NCI-H526 (cell line): Measurements from ENCODE around the gene FAP.

ENCODE experiments used
- DNase-seq, 2 experiments: peaks; one replicate each; lab custom pipeline; 2025; lab: John Stamatoyannopoulos, UW

FAP gene

DNA sequence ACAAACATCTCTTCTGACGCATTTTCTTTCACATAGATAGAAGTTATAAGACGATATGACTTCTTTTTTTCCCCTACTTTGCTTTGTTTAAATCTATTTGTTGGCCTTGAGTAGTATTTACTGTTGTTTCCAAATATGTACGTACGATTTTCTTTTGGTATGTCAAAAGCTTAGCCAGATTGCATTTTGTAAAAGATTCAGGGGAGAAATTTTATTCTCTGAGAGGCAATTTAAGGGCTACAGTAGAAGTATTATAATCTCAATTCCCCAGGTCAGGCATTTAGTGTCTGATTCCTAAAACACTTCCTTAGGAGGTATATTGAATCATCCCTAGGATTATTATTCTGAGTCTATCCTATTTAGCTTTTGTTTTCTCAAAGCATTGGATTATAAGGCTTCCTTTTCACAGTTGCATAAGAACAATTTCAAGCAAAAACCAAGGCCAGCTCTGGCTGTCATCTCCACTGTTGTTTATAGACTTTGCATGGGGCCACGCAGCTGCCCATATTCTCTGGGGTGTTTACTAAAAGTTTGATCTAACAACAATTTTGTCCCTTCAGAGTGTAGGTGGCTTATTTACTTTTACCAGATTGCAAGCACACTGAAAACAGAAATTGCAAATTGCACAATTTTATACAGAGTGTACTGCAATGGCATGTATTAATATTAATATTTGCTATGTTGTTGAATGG is 57.6 kb downstream of the FAP start:
- DNase-seq, result no peak

DNA sequence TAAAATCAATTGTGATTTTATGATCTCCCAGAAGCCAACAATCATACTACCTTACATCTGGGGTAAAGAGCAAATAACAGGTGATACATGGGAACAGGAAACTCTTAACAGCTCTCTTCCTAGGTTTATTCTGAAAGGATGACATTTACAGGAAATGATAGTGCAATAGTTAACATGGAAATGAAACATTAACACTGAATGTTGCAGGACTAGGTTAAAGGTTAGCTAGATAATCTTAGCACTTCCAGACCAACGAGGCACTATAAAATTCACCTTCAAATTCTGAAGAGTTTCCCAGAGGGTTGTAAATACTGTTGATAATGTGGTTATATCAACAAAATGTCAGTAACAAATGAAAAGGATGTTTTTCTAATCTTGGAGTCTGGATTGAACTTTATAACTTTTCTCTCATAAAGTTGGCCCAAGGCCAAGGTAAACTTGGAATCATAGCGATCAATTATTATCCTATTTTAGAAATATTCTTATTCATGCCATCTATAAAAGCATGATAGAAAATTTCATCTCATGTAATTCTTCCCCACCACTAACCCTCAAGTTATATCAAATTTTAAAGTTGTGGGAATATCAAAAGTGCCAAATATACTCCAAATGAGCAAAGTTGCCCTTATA is 58.3 kb downstream of the FAP start:
- no peak for DNase-seq

DNA sequence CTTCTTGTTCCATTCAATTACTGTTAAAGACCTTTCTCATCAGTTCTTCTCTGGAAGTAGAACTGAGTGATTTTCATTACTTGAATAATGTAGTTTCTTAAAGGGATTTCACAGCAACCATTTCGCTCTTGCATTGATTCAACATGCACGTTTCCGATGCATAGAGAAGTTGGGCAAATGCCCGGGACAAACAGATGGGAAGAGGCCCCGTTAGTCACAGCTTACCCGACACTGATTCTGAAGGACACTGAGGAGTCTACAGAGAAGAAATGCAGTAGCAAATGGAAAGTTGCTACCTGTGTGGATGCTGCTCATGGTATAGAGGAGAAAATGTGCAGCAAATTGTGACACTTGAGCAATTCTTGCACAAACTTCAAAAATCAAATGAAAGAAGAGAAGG is 58.9 kb downstream of the FAP start:
- DNase-seq, result no peak

DNA sequence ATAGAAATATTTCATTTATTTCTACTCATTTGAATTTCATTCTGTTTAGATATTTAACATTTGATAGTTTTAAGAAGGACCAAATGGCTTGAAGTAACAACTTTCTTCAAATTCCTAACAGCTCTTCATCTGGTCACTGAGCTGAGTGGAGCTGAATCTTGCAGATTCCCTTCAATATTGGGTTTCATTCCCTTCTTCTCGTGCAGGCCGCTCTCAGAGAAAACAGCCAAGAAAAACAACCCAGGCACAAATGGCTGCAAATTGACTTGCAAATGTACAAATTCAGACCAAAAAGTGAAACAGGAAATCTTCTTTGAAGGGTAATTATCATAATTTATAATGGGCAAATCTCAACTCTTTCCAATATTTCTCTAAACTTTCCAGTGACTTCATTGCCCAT is 60.9 kb downstream of the FAP start:
- DNase-seq, result no peak

DNA sequence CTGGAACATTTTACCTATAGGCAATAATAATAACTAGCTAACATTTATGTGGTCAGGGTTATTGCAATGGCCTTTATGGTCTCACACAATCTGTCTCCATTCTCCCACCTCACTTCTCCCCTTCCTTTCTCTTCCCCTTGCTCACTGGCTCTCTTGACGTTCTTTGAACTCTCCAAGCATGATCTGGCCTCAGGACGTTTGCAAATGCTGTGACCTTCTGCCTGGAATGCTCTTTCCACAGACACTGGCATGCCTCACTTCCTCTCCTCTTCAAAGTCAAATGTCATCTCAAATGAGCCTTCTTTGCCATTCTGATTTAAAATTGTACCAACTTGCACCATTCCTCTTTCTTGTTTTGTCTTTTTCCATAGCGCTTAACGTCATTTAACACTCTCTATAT is 65.9 kb downstream of the FAP start:
- DNase-seq, result no peak

DNA sequence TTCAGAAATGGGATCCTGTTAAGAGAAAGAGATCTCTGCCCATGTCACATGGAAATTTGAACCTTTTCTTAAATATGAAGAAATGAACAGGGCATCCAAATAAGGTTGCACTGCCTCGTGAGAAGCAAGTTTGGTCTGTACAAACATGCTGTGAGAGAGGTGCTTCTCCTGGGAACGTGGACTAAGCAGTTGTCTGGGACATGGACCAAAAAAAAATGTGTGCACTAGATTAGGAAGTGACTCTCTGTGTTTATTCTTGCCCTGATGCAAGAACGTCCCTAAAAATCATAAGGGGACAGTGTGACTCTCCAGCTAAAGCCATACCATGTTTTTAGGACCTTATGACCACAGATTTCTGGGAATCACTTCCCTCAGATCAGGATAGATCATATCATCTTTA is 67.5 kb downstream of the FAP start:
- DNase-seq, result no peak

DNA sequence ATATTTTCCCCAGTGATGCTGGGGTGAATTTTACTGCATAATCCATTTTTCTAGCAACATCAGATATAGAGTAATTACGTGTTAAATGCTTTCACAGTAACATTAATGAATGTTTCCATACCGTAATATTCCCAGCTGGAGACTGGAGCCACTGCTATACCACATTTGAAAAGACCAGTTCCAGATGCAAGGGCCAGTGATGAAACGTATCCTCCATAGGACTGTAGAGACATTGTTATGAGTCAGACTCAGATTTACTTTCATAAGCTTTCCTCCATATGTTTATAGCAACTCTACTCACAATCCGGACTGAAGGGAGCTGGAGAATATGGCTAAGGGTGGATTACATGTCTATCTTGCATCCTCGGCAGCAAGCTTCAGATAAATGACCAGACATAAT is 68.5 kb downstream of the FAP start:
- DNase-seq, result no peak

DNA sequence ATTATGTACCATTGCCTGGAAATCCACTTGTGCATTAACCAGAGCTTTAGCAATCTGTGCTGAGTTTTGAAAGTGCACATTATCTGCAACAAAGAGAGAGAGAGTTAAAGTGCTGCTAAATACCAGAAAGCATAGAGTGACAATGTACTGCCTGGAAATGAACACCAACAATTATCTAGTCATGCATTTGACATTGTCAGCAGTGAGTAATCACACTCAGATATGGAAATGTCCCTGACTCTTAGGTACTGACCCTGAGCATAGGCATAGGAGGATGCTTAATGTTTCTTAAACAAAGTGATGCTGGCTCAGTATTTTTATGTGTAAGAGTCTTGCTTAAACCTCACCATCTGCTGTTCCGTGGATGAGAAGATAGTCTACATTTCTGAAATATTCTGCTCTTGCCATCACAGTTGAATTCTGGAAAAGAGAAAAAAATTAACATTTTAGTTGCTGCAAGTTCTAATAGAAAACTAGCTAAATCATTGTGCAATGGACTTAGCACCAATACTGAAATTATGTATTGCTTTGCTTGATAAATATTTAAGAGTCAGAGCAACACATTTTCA is 70.4 kb downstream of the FAP start:
- no peak for DNase-seq

DNA sequence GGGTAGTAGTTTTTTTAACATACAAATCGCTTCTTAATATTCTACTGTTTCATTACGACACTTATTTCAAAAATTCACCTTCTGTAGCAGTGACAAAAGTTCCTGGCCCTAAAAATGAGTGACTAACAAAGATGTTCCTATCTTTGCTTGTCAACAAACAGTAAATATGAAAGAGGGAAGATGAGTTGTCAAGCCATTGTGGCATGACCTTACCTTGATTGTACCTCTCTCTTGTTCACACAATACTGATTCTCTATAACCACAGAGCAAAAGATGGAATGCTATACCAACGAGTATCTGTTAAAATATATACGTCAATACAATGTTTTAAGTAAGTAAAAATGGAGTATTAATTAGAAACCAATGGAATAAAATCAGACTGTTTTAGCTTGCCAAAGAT is 76.5 kb downstream of the FAP start:
- DNase-seq, result no peak

DNA sequence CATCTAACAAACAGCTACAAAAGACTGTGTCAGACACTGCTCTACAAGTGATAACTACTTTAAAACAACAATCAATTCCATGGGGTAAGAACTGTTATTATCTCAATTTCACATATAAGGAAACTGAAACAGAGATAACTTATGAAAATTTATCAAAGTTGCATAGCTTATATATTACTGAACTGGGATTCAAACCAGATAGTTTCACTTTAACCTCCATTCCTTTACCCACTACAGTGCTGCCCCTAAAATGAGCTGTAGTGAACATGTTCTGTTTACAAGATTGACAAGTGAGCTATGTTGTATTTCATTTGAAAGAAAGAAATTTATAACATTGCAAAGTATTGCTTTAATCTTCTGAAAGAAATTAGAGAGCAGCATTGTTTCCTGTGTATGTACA is 77.1 kb downstream of the FAP start:
- no peak for DNase-seq

DNA sequence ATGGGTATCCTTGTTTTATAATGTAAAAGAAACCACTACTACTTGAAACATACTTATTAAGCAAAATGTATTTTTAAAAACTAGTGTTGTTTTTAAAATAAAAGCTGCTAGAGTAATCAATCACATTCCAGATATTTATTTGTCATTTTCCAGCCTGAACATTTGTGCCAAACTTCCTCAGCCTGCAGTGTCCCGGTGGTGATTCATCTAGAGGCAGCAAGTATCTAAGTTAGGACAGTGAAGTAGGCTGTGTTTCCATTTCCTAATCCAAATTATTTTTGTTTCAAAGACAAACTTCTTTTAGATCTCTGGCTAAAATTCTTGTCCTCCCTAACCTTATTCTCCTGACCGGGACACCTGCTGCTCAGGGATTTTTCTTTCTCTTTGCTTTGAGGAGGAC is 78.4 kb downstream of the FAP start:
- DNase-seq, result no peak

DNA sequence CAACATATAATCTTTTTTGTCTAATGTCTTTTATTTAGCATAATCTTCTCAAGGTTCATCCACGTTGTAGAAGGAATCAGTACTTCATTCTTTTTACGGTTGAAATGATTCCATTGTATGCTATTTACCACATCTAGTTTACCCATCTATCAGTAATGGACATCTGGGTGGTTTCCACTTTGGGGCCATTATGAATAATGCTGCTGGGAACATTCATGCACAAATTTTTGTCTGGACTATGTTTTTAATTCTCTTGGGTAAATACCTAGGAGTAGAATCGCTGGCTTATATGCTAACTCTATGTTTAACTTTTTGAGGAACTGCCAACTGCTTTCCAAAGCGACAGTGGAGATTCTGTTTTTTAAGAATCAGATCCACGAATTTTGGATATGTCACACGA is 83.8 kb downstream of the FAP start:
- DNase-seq, result no peak

DNA sequence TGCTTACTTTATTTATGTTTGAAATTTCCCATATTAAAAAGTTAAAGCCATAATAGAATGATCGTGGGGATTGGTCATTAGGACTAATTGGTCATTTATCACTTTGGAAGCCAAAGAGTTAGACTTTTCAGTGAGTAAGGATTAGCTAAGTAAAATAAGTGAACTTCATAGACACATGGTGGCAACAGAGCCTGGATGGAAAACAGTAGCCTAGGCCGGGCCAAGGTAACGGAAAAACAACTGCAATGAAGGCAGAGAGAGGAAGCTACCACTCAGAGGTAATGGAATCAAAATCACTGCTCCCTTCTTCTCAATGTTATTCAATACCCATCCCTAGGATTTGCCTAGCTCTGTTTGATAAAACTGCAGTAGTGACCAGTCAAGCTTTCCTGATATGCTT is 87.1 kb downstream of the FAP start:
- no peak for DNase-seq

DNA sequence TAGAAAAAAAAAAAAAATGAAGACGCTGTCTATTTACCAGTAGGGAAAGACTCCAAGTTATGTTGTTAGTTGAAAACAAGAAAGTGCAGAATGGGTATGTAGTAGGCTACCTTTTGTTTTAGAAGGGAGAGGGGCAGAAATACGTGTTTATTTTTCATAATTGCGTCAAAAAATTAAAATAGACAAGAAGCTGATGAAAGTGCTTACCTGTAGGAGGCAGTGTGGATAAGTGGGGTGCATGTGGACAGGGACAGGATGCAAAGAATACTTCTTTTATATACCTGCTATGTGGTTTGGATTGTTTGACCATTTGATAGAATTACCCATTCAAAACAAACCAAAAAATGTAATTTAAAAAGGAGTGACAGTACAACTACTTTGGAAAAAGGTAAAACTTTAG is 88.2 kb downstream of the FAP start:
- no peak for DNase-seq

DNA sequence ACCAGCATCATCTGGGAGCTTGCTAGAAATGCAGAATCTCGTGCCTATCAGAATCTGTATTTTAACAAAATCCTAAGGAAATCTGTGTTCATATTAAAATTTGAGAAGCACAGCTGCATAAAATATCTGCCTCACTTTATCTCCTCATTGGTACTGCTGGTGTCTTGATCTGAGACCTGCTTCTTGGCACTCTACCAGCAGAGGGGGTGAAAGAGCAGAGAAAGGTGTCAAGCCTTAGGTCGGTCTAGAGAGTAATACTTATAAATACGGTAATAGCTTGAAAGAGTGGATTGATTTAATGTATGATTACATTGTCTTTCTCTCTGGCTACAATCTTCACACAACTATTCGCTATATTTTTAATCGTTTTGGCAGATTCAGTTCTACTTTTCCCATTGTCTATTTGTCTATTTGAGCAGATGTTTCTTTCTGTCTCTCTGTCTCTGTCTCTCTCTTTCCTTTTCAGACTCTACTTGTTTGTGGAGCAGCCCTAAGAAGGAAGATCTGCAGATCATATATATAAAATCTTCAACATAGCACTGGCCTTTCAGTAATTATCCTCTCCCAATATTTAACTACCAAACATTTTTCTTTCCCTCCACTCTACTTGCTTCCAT is 89.5 kb downstream of the FAP start:
- DNase-seq, result peak; percentile 40 to 59

DNA sequence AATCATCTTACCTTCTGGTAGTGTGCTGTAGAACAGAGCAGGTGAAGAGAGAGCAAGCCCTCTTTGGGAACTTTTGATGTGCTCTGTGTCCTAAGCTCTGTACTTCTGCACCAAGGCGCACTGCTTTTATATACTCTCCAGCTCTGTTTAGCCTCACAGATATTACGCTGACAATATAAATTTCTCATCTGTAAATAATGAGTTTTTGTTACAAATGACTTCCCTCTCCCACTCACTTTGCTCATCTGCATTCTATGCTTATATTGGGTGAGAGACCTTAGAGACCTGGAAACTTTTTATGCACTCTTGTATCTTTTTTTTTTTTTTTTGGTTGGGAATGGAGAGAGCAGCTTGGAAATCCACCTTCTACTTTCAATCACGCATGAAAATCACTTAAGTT is 91.1 kb downstream of the FAP start, which contains the start of gene GCG:
TSS of gene GCG (minus strand) at position 101 of the 400 bp plus-strand sequence. CDS start 3,069 bp downstream, outside the sequence.
- DNase-seq, result no peak

DNA sequence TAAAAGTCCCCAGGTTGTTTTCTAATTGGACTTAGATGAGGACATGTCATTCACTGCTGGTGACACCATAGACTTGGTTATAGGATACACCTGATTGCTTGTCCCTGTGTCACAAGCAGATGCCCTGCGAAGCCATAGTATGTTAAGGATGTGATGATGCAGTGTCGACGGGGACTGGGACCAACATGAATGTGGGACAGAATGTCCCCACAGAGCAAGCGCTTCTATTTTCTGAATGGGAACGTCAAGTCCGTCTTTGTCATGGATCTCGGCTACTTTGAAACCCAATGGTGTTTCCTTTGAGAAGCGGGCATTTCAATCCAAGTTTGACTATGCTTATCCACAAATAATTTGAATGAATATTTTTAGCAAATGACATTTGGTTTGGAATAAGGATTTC is 93.3 kb downstream of the FAP start:
- no peak for DNase-seq

DNA sequence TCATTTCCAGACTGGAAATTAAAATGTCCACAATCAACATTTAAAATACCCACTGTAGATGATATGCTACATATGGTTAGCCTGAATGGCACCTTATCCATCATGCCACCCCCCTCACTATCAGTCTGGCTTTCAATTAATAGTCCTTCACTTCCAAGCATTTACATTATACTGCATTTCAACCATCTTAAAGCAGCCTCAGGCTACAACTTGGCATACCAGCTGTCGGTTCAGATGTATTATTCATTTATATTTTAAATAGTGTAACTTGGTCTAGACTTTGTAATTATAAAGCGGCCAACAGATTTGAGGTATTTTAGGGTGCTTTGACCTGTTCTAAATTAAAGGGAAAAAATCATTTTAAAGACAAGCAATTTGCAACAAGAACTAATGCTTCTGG is 93.8 kb downstream of the FAP start:
- DNase-seq, result no peak

DNA sequence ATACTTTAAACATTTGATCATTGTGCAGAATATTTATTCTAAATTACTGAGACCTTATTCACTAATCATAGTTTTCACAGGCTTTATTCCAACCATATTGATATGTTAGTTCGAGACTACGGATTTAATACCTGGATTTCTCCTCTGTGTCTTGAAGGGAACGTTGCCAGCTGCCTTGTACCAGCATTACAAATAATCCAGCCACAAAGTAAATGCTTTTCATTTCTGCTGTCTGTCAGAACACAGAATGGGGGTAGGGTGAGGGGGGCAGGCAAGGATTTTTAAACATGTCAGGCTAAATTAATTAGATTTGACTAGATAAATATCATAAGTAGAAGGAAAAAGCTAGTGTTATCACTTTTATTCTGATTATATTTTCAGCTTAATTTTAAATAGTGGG is 94.3 kb downstream of the FAP start:
- DNase-seq, result no peak

DNA sequence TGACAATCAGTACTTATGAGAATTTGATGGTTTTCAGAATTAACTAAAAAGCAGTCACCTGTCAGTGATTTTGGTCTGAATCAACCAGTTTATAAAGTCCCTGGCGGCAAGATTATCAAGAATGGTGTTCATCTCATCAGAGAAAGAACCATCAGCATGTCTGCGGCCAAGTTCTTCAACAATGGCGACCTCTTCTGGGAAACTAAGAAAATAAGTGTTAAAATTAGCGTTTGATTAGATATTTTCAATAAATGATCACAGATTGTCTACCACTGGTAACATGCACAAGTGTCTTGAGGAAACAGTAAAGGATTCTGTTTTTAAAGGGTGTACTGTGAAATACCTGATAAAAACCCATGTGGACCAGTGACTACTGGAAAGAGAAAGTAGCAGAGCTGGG is 99.3 kb downstream of the FAP start:
- no peak for DNase-seq

DNA sequence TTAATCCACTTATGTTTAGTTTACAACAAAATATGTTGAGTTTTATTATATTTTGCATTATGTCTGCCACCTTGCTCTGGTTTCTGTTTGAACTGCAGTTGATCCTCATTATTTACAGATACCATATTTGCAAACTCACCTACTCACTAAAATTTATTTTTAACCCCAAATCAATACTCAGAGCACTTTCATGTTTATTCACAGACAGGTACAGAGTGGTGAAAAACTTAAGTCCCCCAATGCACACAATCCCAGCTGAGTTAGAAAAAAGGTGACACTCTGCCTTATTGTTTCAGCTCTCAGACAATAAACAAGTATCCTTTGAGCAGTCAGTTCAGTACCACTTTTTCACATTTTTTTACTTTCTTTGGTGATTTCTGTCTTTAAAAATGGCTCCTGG is 104.9 kb downstream of the FAP start:
- no peak for DNase-seq

DNA sequence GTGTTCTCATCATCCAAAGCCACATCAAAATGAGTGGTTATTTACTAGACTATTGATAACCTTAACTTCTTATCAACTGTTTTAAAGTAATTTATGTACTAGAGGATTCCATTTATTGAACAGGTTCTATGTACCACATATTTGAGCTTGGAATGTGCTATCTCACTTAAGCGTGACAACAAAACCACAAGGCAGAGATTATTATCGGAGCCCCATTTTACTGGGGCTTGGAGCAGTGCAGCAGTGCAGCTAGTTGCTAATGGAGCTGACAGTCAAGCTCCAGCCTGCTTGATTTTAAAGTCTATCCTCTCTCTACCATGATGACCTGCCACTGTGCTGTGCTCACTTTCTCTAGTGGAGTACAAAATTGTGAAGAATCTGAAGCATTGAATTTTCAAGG is 115.8 kb downstream of the FAP start:
- no peak for DNase-seq

DNA sequence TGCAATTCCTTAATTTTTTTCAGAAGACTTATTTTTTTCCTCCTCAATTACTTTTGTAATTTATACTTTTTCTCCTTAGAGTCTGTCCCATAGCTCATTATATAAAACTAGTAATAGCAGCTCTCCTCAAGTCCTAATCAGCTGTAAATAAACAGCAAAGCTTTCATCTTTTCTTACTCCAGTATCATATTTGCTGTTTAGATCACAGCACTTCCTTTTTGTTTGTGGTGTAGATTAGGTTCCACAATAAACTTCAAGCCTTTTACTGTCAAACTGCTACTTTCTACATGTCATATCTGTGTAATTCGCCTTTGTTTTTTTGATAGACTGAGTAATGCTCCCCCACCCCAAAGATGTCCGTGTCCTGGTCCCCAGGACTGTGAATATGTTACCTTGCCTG is 116.7 kb downstream of the FAP start:
- DNase-seq, result no peak
